HCT116 (cell line): Measurements from ENCODE around the gene KPNA2. TPM values are rescaled to one million over a fixed set of nuclear protein-coding genes. Genes with fewer than 3 reads are reported as not detected.
"Not testable (repeated sequence)": the region's sequence is repeated elsewhere in the genome, so short reads cannot be mapped to it uniquely, and the experiment has no call there.

ENCODE experiments used
- ATAC-seq: fragments of 200-7000 bp; cut with Tn5 transposase; 2 replicates; pipeline ENCODE4 v1.9.1; 2020; ENCODE audit warnings: mild to moderate bottlenecking, moderate library complexity
- BruUV-seq: library from RNA; stranded (reverse); fragments of 400-500 nt; replicated peaks from 2 replicates; lab custom pipeline; 2021; lab: Mats Ljungman, UMichigan
- CTCF ChIA-PET: fragments of 300-600 bp; sonication (Branson Sonifier 250); formaldehyde crosslinking; loops from one replicate; lab custom pipeline; 2021; ENCODE audit warnings: antibody characterized with exemption; lab: Charles Lee
- POLR2A ChIA-PET: fragments of 300-600, 350-600 bp; sonication (Branson Sonifier 250); formaldehyde crosslinking; loops from one replicate; lab custom pipeline; 2021; ENCODE audit warnings: antibody characterized with exemption; lab: Charles Lee
- RAD21 ChIA-PET, 2 experiments: fragments of 300-600 bp; sonication (Branson Sonifier 250); formaldehyde crosslinking; loops; one replicate each; lab custom pipeline; 2023; ENCODE audit warnings: low total read pairs in 2 of 2; ENCODE audit not compliant: uncharacterized antibody in 2 of 2, unreplicated experiment in 2 of 2, low non-redundant PET in 1 of 2; lab: Charles Lee
- DNase-seq: peaks from one replicate; pipeline ENCODE4 v3.0.0-alpha.2; 2010; ENCODE audit warnings: low read depth, low spot score
- H2AFZ ChIP-seq: fragments of 200-600 bp; shearing (Covaris generic), sonication (generic); 2 replicates; pipeline ENCODE4 v1.6.1; 2017; ENCODE audit warnings: low read depth, mixed run types, mixed read lengths, antibody characterized with exemption, low read length; ENCODE audit not compliant: poor library complexity, severe bottlenecking
- H3K27ac ChIP-seq: 2 replicates; pipeline ENCODE4 v1.5.1; 2012; ENCODE audit warnings: low read depth, low read length
- H3K27me3 ChIP-seq: fragments of 200-600 bp; sonication (generic); 2 replicates; pipeline ENCODE4 v1.6.1; 2016; ENCODE audit warnings: mixed run types, low read length, mixed read lengths; ENCODE audit not compliant: insufficient read depth
- H3K36me3 ChIP-seq, 2 experiments: fragments of 200-500 bp in 1 of 2; fragments of 200-600 bp in 1 of 2; sonication (Bioruptor generic) in 1 of 2; sonication (generic) in 1 of 2; 2 replicates each; pipeline versions ENCODE4 v1.5.1 to v1.6.1; 2014 to 2016; ENCODE audit warnings: low read length in 2 of 2, inconsistent platforms in 1 of 2, mixed read lengths in 1 of 2, mixed run types in 1 of 2; ENCODE audit not compliant: insufficient read depth in 2 of 2, control insufficient read depth in 1 of 2
- H3K4me1 ChIP-seq, 2 experiments: fragments of 200-600 bp in 1 of 2; sonication (generic) in 1 of 2; 2 replicates each; pipeline versions ENCODE4 v1.5.1 to v1.6.1; 2012 to 2017; ENCODE audit warnings: low read length in 2 of 2, inconsistent platforms in 1 of 2, mild to moderate bottlenecking in 1 of 2, mixed read lengths in 1 of 2, mixed run types in 1 of 2, moderate library complexity in 1 of 2; ENCODE audit not compliant: insufficient read depth in 2 of 2, control insufficient read depth in 1 of 2
- H3K4me2 ChIP-seq: fragments of 200-600 bp; sonication (generic); 2 replicates; pipeline ENCODE4 v1.6.1; 2017; ENCODE audit warnings: mixed run types, low read length, mixed read lengths
- H3K4me3 ChIP-seq, 2 experiments: fragments of 200-600 bp in 1 of 2; sonication (generic) in 1 of 2; replicated peaks in 1 of 2; 2 replicates each; pipeline ENCODE4 v1.5.1; 2011 to 2016; ENCODE audit warnings: low read length in 2 of 2, control low read depth in 1 of 2, low read depth in 1 of 2, mild to moderate bottlenecking in 1 of 2, mixed read lengths in 1 of 2, mixed run types in 1 of 2
- H3K79me2 ChIP-seq: fragments of 200-600 bp; sonication (generic); 2 replicates; pipeline ENCODE4 v1.6.1; 2017; ENCODE audit warnings: mild to moderate bottlenecking, mixed run types, low read length, moderate library complexity, mixed read lengths; ENCODE audit not compliant: insufficient read depth
- H3K9ac ChIP-seq: fragments of 200-600 bp; sonication (generic); 2 replicates; pipeline ENCODE4 v1.6.1; 2016; ENCODE audit warnings: low read length, mixed read lengths
- H3K9me2 ChIP-seq: fragments of 200-600 bp; sonication (generic), shearing (Covaris generic); 2 replicates; pipeline ENCODE4 v1.6.1; 2017; ENCODE audit warnings: mixed run types, mild to moderate bottlenecking, moderate library complexity; ENCODE audit not compliant: insufficient read depth
- H3K9me3 ChIP-seq, 2 experiments: fragments of 200-500 bp in 1 of 2; fragments of 200-600 bp in 1 of 2; sonication (Bioruptor generic) in 1 of 2; sonication (generic) in 1 of 2; 2 replicates each; pipeline ENCODE4 v1.6.1; 2014 to 2017; ENCODE audit warnings: low read length in 2 of 2, mixed read lengths in 2 of 2, inconsistent platforms in 1 of 2, low read depth in 1 of 2, mild to moderate bottlenecking in 1 of 2, mixed run types in 1 of 2, moderate library complexity in 1 of 2; ENCODE audit not compliant: control insufficient read depth in 1 of 2, insufficient read depth in 1 of 2
- H4K20me1 ChIP-seq: fragments of 200-600 bp; sonication (generic), shearing (Covaris generic); 2 replicates; pipeline ENCODE4 v1.6.1; 2017; ENCODE audit warnings: mixed run types, mild to moderate bottlenecking, moderate library complexity; ENCODE audit not compliant: insufficient read depth
- intact Hi-C: fragments of 100-400 bp; cut with micrococcal nuclease; formaldehyde crosslinking; loops from 2 replicates; pipeline ENCODE4 v1.10.0; 2022
- total RNA-seq: library from RNA; stranded (reverse); gene quantifications from one replicate; pipeline ENCODE4 v1.2.1, GENCODE V29; 2021; ENCODE audit not compliant: unreplicated experiment

Gene KPNA2
- total RNA-seq, 1 experiment from 2014 or later: 330 TPM

DNA sequence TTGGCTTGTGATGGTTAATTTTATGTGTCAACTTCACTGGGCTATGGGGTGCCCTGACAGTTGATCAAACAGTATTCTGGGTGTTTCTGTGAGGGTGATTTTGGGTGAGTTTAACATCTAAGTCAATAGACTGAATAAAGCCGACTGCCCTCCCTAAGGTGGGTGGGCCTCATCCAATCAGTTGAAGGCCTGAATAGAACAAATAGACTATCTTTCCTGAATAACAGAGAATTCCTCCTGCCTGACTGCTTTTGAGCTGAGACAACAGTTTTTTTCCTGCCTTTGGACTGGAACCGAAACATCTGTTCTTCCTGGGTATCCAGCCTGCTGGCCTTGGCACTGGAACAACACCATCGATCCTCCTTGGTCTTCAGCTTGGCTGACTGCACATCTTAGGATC is 33.0 kb downstream of the KPNA2 start:
- H3K79me2 ChIP-seq, H3K27ac ChIP-seq, H3K4me1 ChIP-seq, BruUV-seq, H2AFZ ChIP-seq, DNase-seq, H3K4me3 ChIP-seq, ATAC-seq, intact Hi-C loops, POLR2A ChIA-PET, H4K20me1 ChIP-seq, H3K36me3 ChIP-seq, H3K9me2 ChIP-seq, RAD21 ChIA-PET, H3K4me2 ChIP-seq, H3K9me3 ChIP-seq, H3K9ac ChIP-seq, CTCF ChIA-PET, H3K27me3 ChIP-seq: not testable (repeated sequence)

DNA sequence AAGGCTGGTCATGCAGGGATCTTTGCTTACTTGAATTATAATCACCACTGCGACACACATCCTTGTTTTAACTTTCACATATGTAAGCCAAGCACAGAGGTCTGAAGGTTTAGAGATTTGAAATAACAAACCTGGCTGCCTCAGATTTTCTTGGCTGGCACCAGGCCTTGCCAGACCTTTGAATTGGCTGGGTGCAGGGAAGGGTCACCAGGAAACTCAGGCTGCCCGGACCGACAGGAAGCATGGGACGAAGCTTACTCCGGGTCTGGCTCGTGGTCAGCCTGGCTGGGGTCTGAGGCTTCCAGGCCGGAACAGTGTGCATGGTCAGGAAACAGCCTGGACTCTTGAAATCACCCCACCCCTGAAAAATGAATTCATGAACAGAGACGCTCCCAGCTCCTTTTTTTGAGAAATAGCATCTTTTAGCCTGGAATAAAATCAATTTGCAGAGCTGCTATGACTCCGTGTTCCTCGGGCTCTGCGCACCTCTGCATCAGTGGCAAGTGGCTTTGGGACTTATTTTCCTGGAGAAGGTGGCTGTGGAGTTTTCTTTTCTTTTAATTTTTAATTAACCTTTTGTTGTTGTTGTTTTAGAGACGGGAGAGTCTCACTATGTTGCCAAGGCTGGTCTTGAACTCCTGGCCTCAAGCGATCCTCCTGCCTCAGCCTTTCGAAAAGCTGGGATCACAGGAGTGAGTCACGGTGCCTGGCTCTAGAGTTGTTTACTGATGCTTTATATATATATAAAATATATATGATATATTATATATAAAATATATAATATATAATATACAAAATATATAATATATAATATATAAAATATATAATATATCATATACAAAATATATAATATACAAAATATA is 35.3 kb downstream of the KPNA2 start:
- H3K9me3 ChIP-seq, H3K4me3 ChIP-seq, H3K4me1 ChIP-seq, DNase-seq, H3K27ac ChIP-seq, BruUV-seq, H3K9me2 ChIP-seq, intact Hi-C loops, H2AFZ ChIP-seq, H3K27me3 ChIP-seq, H3K36me3 ChIP-seq, H3K4me2 ChIP-seq, H4K20me1 ChIP-seq, ATAC-seq, H3K9ac ChIP-seq, H3K79me2 ChIP-seq, POLR2A ChIA-PET, RAD21 ChIA-PET: not testable (repeated sequence)
- CTCF ChIA-PET: interaction anchor here (0.6 kb wide), 1 partner anchor 10 kb away, joined by 3 read pairs; no protein-coding TSS in a partner anchor
